ENCODE measurements around the gene SPEG. TPM values are rescaled to one million over a fixed set of nuclear protein-coding genes. Genes with fewer than 3 reads are reported as not detected.

The SPEG gene
- total and polyA plus RNA-seq, 4 donors: 3.7 to 15.6 (median 9.6) TPM

GRCh38 chr2:219386532-219387280, 47.9 kb upstream of the SPEG start:
- no peak for DNase-seq
- Histone ChIP-seq H3K9ac (ENCODE audit: insufficient read depth in 1 of 2, low read length in 2 of 2) (peak overlapping the region; percentile 69 to 85), H3K4me3 (peak overlapping the region; percentile 58), H3K27me3 (ENCODE audit: control insufficient read depth in 3 of 3, insufficient read depth in 3 of 3, low read length in 2 of 3) (no peaks in the 10 kb centered on the region), H3K9me3 (ENCODE audit: control insufficient read depth in 4 of 4, insufficient read depth in 3 of 4, low read length in 3 of 4) (no peaks in the 10 kb centered on the region), H3K27ac (ENCODE audit: low read depth in 1 of 2, low read length in 1 of 2) (peak overlapping the region; percentile 80 to 88), H3K4me1 (ENCODE audit: control insufficient read depth in 5 of 5, insufficient read depth in 5 of 5, low read length in 5 of 5) (peaks cover 4 to 22% (median 15%) of the 10 kb centered on the region in 5 donors), H3K36me3 (ENCODE audit: control insufficient read depth in 4 of 4, insufficient read depth in 4 of 4, low read length in 4 of 4) (peaks cover 13 to 36% (median 29%) of the 10 kb centered on the region in 4 donors)
- 39 to 41% methylated on average over 19 of the region's 19 CpGs for WGBS, 2 donors
- ATAC-seq (ENCODE audit: insufficient read depth, low FRiP score): no peak
- TF ChIP-seq CTCF (IDR thresholded peaks at IDR 0.05; ENCODE audit: control extremely low read depth, extremely low read depth): no peak

- WGBS, 2 donors: 0 to 1% methylated on average over 34 to 75 of the region's 76 CpGs
- H3K27me3 ChIP-seq (ENCODE audit: control insufficient read depth in 3 of 3, insufficient read depth in 3 of 3, low read length in 2 of 3): no peaks in the 10 kb centered on the region
- peak within 1 kb of the TSS; percentile 69 to 85 for H3K9ac ChIP-seq (ENCODE audit: insufficient read depth in 1 of 2, low read length in 2 of 2)
- H3K4me1 ChIP-seq (ENCODE audit: control insufficient read depth in 5 of 5, insufficient read depth in 5 of 5, low read length in 5 of 5): peaks cover 4 to 22% (median 15%) of the 10 kb centered on the region in 5 donors
- H3K4me3 ChIP-seq: peak within 1 kb of the TSS; percentile 58
- DNase-seq: peak; percentile 84 to 88 (median 87)
- no peak for TF ChIP-seq CTCF (IDR thresholded peaks at IDR 0.05; ENCODE audit: control extremely low read depth, extremely low read depth)
- no peaks in the 10 kb centered on the region for H3K9me3 ChIP-seq (ENCODE audit: control insufficient read depth in 4 of 4, insufficient read depth in 3 of 4, low read length in 3 of 4)
- peak; percentile 81 for ATAC-seq (ENCODE audit: insufficient read depth, low FRiP score)
- peaks cover 8 to 30% (median 26%) of the 10 kb centered on the region in 4 donors for H3K36me3 ChIP-seq (ENCODE audit: control insufficient read depth in 4 of 4, insufficient read depth in 4 of 4, low read length in 4 of 4)
- H3K27ac ChIP-seq (ENCODE audit: low read depth in 1 of 2, low read length in 1 of 2): peak within 1 kb of the TSS; percentile 88 to 89
Measured at GRCh38 chr2:219387306-219388120, 47.1 kb upstream of the SPEG start, which contains the start of gene DNPEP. DNPEP (minus strand) TSS chr2:219387912; CDS start chr2:219387794, 118 bp downstream.

GRCh38 chr2:219388121-219388906, 46.3 kb upstream of the SPEG start:
- H3K4me1 ChIP-seq (ENCODE audit: control insufficient read depth in 5 of 5, insufficient read depth in 5 of 5, low read length in 5 of 5): peaks cover 4 to 22% (median 15%) of the 10 kb centered on the region in 5 donors
- peak overlapping the region; percentile 14 for H3K4me3 ChIP-seq
- peak; percentile 45 for TF ChIP-seq CTCF (IDR thresholded peaks at IDR 0.05; ENCODE audit: control extremely low read depth, extremely low read depth)
- H3K27ac ChIP-seq (ENCODE audit: low read depth in 1 of 2, low read length in 1 of 2): peak overlapping the region; percentile 82 to 89
- H3K9me3 ChIP-seq (ENCODE audit: control insufficient read depth in 4 of 4, insufficient read depth in 3 of 4, low read length in 3 of 4): no peaks in the 10 kb centered on the region
- peak; percentile 89 for ATAC-seq (ENCODE audit: insufficient read depth, low FRiP score)
- peak overlapping the region in 1 of 2 donors; percentile 74 for H3K9ac ChIP-seq (ENCODE audit: insufficient read depth in 1 of 2, low read length in 2 of 2)
- DNase-seq: peak; percentile 97 to 99 (median 99)
- no peaks in the 10 kb centered on the region for H3K27me3 ChIP-seq (ENCODE audit: control insufficient read depth in 3 of 3, insufficient read depth in 3 of 3, low read length in 2 of 3)
- H3K36me3 ChIP-seq (ENCODE audit: control insufficient read depth in 4 of 4, insufficient read depth in 4 of 4, low read length in 4 of 4): peaks cover 4 to 23% (median 21%) of the 10 kb centered on the region in 4 donors
- WGBS, 2 donors: 2% methylated on average over 24 to 77 of the region's 78 CpGs
